GM23338 (cell line): Measurements from ENCODE around the gene CSNK1A1.

Source experiments
- CREB1 ChIP-seq: fragments of 250-450 bp; sonication (Bioruptor Pico); IDR thresholded peaks from 2 replicates; pipeline ENCODE4 v1.5.0; 2020; ENCODE audit warnings: low read depth, mild to moderate bottlenecking, moderate library complexity
- CTCF ChIP-seq, 2 experiments: fragments of 200-600 bp in 1 of 2; sonication (generic) in 1 of 2; conservative IDR thresholded peaks; 2 replicates each; pipeline versions ENCODE4 v1.5.1 to v1.6.1; 2016 to 2017; ENCODE audit warnings: antibody characterized with exemption in 2 of 2, low read depth in 2 of 2, mild to moderate bottlenecking in 2 of 2, moderate library complexity in 1 of 2
- ETS1 ChIP-seq: IDR thresholded peaks from 2 replicates; pipeline ENCODE4 v1.6.1; 2016; ENCODE audit warnings: antibody characterized with exemption
- EZH2 ChIP-seq: fragments of 200-600 bp; sonication (generic); IDR thresholded peaks from one replicate; pipeline ENCODE4 v1.8.0; 2017; ENCODE audit warnings: antibody characterized with exemption, mild to moderate bottlenecking, low read depth; ENCODE audit not compliant: unreplicated experiment
- EZH2phosphoT487 ChIP-seq: fragments of 200-600 bp; sonication (generic); IDR thresholded peaks from one replicate; pipeline ENCODE4 v1.8.1; 2018; ENCODE audit warnings: antibody characterized with exemption; ENCODE audit not compliant: unreplicated experiment
- JUNB ChIP-seq: IDR thresholded peaks from one replicate; pipeline ENCODE4 v1.6.1; 2016; ENCODE audit warnings: antibody characterized with exemption; ENCODE audit not compliant: unreplicated experiment
- NANOG ChIP-seq: IDR thresholded peaks from 2 replicates; pipeline ENCODE4 v1.6.1; 2016; ENCODE audit warnings: antibody characterized with exemption, borderline replicate concordance
- POLR2AphosphoS5 ChIP-seq: IDR thresholded peaks from 2 replicates; pipeline ENCODE4 v1.6.1; 2016; ENCODE audit warnings: antibody characterized with exemption, low read depth
- REST ChIP-seq: IDR thresholded peaks from one replicate; pipeline ENCODE4 v1.6.1; 2018; ENCODE audit warnings: antibody characterized with exemption; ENCODE audit not compliant: unreplicated experiment
- STAT1 ChIP-seq: IDR thresholded peaks from one replicate; pipeline ENCODE4 v1.6.1; 2016; ENCODE audit warnings: antibody characterized with exemption; ENCODE audit not compliant: unreplicated experiment
- ZNF114 ChIP-seq: fragments of 250-450 bp; sonication (Bioruptor Pico); IDR thresholded peaks from 2 replicates; pipeline ENCODE4 v1.5.0; 2020; ENCODE audit warnings: mild to moderate bottlenecking, moderate library complexity
- ZNF331 ChIP-seq: fragments of 250-450 bp; sonication (Bioruptor Pico); IDR thresholded peaks from 2 replicates; pipeline ENCODE4 v1.5.0; 2020; ENCODE audit warnings: low read depth, mild to moderate bottlenecking, moderate library complexity
- ZNF462 ChIP-seq: fragments of 250-450 bp; sonication (Bioruptor Pico); IDR thresholded peaks from 2 replicates; pipeline ENCODE4 v1.5.0; 2020; ENCODE audit warnings: mild to moderate bottlenecking, moderate library complexity

- TF ChIP-seq EZH2 (no peak), CTCF (conservative IDR thresholded peaks at IDR 0.05; ENCODE audit: low read depth in 2 of 2) (no peak), EZH2phosphoT487 (no peak), POLR2AphosphoS5 (no peak), CREB1 (CRISPR knock-in tag) (no peak), NANOG (no peak), REST (no peak), ZNF331 (CRISPR knock-in tag) (no peak), JUNB (no peak), ETS1 (no peak), ZNF462 (no peak), STAT1 (no peak), ZNF114 (no peak)
Measured at GRCh38 chr5:149597618-149598017, 46.4 kb upstream of the CSNK1A1 start.
